GM23248 (cell line): ENCODE results near the gene SLC15A3. TPM values are rescaled to one million over a fixed set of nuclear protein-coding genes. Genes with fewer than 3 reads are reported as not detected.
A peak's percentile ranks its signal among the peaks of the same experiment; 100 is the strongest.

Source experiments
- DNase-seq: peaks from one replicate; pipeline ENCODE4 v3.0.0-alpha.2; 2015
- H2AFZ ChIP-seq: fragments of 200-600 bp; sonication (generic); 2 replicates; pipeline ENCODE4 v1.6.1; 2016; ENCODE audit warnings: antibody characterized with exemption
- H3F3A ChIP-seq: fragments of 200-600 bp; sonication (generic); 2 replicates; pipeline ENCODE4 v1.6.1; 2016; ENCODE audit warnings: mild to moderate bottlenecking, antibody characterized with exemption, mixed run types; ENCODE audit not compliant: insufficient read depth
- H3K27ac ChIP-seq: fragments of 200-600 bp; sonication (generic); 2 replicates; pipeline ENCODE4 v1.5.1; 2016; ENCODE audit warnings: mild to moderate bottlenecking
- H3K27me3 ChIP-seq: fragments of 200-600 bp; sonication (generic); replicated peaks from 2 replicates; pipeline ENCODE4 v1.6.1; 2016; ENCODE audit warnings: mild to moderate bottlenecking; ENCODE audit not compliant: insufficient read depth
- H3K36me3 ChIP-seq: fragments of 200-600 bp; sonication (generic); 2 replicates; pipeline ENCODE4 v1.6.1; 2016; ENCODE audit warnings: low read depth, mild to moderate bottlenecking
- H3K4me1 ChIP-seq: fragments of 200-600 bp; sonication (generic); 2 replicates; pipeline ENCODE4 v1.6.1; 2016; ENCODE audit warnings: mild to moderate bottlenecking; ENCODE audit not compliant: insufficient read depth
- H3K4me2 ChIP-seq: fragments of 200-600 bp; sonication (generic); one replicate; pipeline ENCODE4 v1.6.1; 2016; ENCODE audit warnings: mild to moderate bottlenecking; ENCODE audit not compliant: unreplicated experiment
- H3K4me3 ChIP-seq: fragments of 200-600 bp; sonication (generic); 2 replicates; pipeline ENCODE4 v1.5.1; 2016; ENCODE audit warnings: mild to moderate bottlenecking
- H3K79me2 ChIP-seq: fragments of 200-600 bp; sonication (generic); 2 replicates; pipeline ENCODE4 v1.6.1; 2016; ENCODE audit warnings: mild to moderate bottlenecking; ENCODE audit not compliant: insufficient read depth
- H3K9ac ChIP-seq: fragments of 200-600 bp; sonication (generic); 2 replicates; pipeline ENCODE4 v1.6.1; 2016; ENCODE audit warnings: mild to moderate bottlenecking
- H3K9me2 ChIP-seq: fragments of 200-600 bp; sonication (generic); 2 replicates; pipeline ENCODE4 v1.6.1; 2016; ENCODE audit warnings: mixed run types, mild to moderate bottlenecking, moderate library complexity; ENCODE audit not compliant: insufficient read depth
- H3K9me3 ChIP-seq: fragments of 200-600 bp; sonication (generic); one replicate; pipeline ENCODE4 v1.6.1; 2017; ENCODE audit warnings: low read depth
- H4K20me1 ChIP-seq: fragments of 200-600 bp; sonication (generic); 2 replicates; pipeline ENCODE4 v1.6.0; 2016; ENCODE audit not compliant: insufficient read depth
- EZH2 ChIP-seq: fragments of 200-600 bp; sonication (generic); IDR thresholded peaks from 2 replicates; pipeline ENCODE4 v1.6.1; 2018; ENCODE audit warnings: antibody characterized with exemption, mild to moderate bottlenecking; ENCODE audit not compliant: insufficient read depth, poor library complexity, severe bottlenecking
- EZH2phosphoT487 ChIP-seq: fragments of 200-600 bp; sonication (generic); IDR thresholded peaks from 2 replicates; pipeline ENCODE4 v1.6.1; 2018; ENCODE audit warnings: antibody characterized with exemption, moderate library complexity, mild to moderate bottlenecking, low read depth; ENCODE audit not compliant: insufficient read depth
- WGBS, 2 experiments: methylation state at CpG; one replicate each; pipeline ENCODE4 v1.1.6; 2015 to 2017; ENCODE audit warnings: low lambda C conversion rate in 2 of 2, low coverage in 1 of 2; ENCODE audit errors: missing lambda C conversion rate in 2 of 2; 5-methylcytosine and 5-hydroxymethylcytosine counted together
- in situ Hi-C: fragments of 300-500 bp; cut with MboI; formaldehyde crosslinking; loops from 2 replicates; pipeline ENCODE4 v1.15.0; 2020
- polyA plus RNA-seq: library from polyadenylated mRNA; unstranded; fragments of >200 nt; fragmentation: Nextera tagmentation; extraction: Ambion mirVana; gene quantifications from 2 replicates; pipeline ENCODE4 v1.2.1, GENCODE V29; 2016
- total RNA-seq: library from RNA; depleted of rRNA; stranded (reverse); fragments of >200 nt; shearing (Covaris generic); gene quantifications from 2 replicates; pipeline ENCODE4 v1.2.3, GENCODE V29; 2014

Gene SLC15A3
- total and polyA plus RNA-seq, 2 experiments from 2014 or later, result 1.5 to 2.2 TPM

- no peak for TF ChIP-seq EZH2phosphoT487
- TF ChIP-seq EZH2, result no peak
- Histone ChIP-seq H3K4me3 (no peak overlapping the region), H3F3A (peaks cover 14% of the 10 kb centered on the region), H3K4me2 (no peak overlapping the region), H3K9me2 (no peaks in the 10 kb centered on the region), H2AFZ (no peak overlapping the region), H3K27me3 (no peaks in the 10 kb centered on the region; the same call in 1 of the 2 replicates), H3K9ac (no peak overlapping the region), H3K4me1 (peaks cover 14% of the 10 kb centered on the region), H3K36me3 (no peaks in the 10 kb centered on the region), H4K20me1 (0 out of 2 replicates have a peak, but pooled peaks cover 8% of the 10 kb centered on the region), H3K79me2 (peaks cover 22% of the 10 kb centered on the region), H3K27ac (no peak overlapping the region), H3K9me3 (no peaks in the 10 kb centered on the region)
- 13 to 21% methylated on average over 1 of the region's 1 CpG for WGBS, 2 experiments
- no peak for DNase-seq
- in situ Hi-C loops, result no loop called here
These were observed 43.2 kb downstream of the SLC15A3 start for GRCh38 chr11:60908803-60909202.

- H3K27me3 ChIP-seq, result no peaks in the 10 kb centered on the region; the same call in 1 of the 2 replicates
- DNase-seq, result peak; percentile 97
- peak within 1 kb of the TSS; percentile 91 for H2AFZ ChIP-seq
- peak within 1 kb of the TSS; percentile 97 for H3K9ac ChIP-seq
- peak within 1 kb of the TSS; percentile 89 for H3K27ac ChIP-seq
- peaks cover 8% of the 10 kb centered on the region; the same call in 1 of the 2 replicates for H4K20me1 ChIP-seq
- H3K9me3 ChIP-seq, result no peaks in the 10 kb centered on the region
- peaks cover 10% of the 10 kb centered on the region for H3K36me3 ChIP-seq
- 1% methylated on average over 64 to 70 of the region's 75 CpGs for WGBS, 2 experiments
- peaks cover 44% of the 10 kb centered on the region for H3K79me2 ChIP-seq
- H3K4me1 ChIP-seq, result peaks cover 14% of the 10 kb centered on the region
- TF ChIP-seq EZH2 (no peak), EZH2phosphoT487 (no peak)
- in situ Hi-C loops, result no loop called here
- peaks cover 11% of the 10 kb centered on the region for H3F3A ChIP-seq
- peak within 1 kb of the TSS; percentile 99 for H3K4me2 ChIP-seq
- peak within 1 kb of the TSS; percentile 92 for H3K4me3 ChIP-seq
- no peaks in the 10 kb centered on the region for H3K9me2 ChIP-seq
These were observed 45.6 kb downstream of the SLC15A3 start, which contains the start of gene PRPF19 for GRCh38 chr11:60906132-60906972. TSS of gene PRPF19 (minus strand) at chr11:60906585. CDS start at chr11:60906382, 203 bp downstream.

- in situ Hi-C loops, result no loop called here
- H4K20me1 ChIP-seq, result peaks cover 8% of the 10 kb centered on the region; the same call in 1 of the 2 replicates
- peaks cover 10% of the 10 kb centered on the region for H3K36me3 ChIP-seq
- WGBS, 2 experiments, result 5 to 7% methylated on average over 16 of the region's 16 CpGs
- TF ChIP-seq EZH2 (no peak), EZH2phosphoT487 (no peak)
- peaks cover 14% of the 10 kb centered on the region for H3K4me1 ChIP-seq
- no peaks in the 10 kb centered on the region for H3K9me3 ChIP-seq
- peak overlapping the region; percentile 99 for H3K4me2 ChIP-seq
- H3K27me3 ChIP-seq, result no peaks in the 10 kb centered on the region; the same call in 1 of the 2 replicates
- H3F3A ChIP-seq, result peaks cover 11% of the 10 kb centered on the region
- DNase-seq, result peak; percentile 70
- peak overlapping the region; percentile 92 for H3K4me3 ChIP-seq
- H3K27ac ChIP-seq, result peak overlapping the region; percentile 89
- no peaks in the 10 kb centered on the region for H3K9me2 ChIP-seq
- H3K9ac ChIP-seq, result peak overlapping the region; percentile 97
- H3K79me2 ChIP-seq, result peaks cover 44% of the 10 kb centered on the region
- H2AFZ ChIP-seq, result peak overlapping the region; percentile 91
These were observed 46.3 kb downstream of the SLC15A3 start for GRCh38 chr11:60905551-60906113.

GRCh38 chr11:60905047-60905446 lies 46.9 kb downstream of the SLC15A3 start:
- no peak for TF ChIP-seq EZH2phosphoT487
- TF ChIP-seq EZH2, result no peak
- Histone ChIP-seq H3K9ac (peak overlapping the region; percentile 97), H3K27me3 (no peaks in the 10 kb centered on the region), H4K20me1 (peaks cover 8% of the 10 kb centered on the region; the same call in 1 of the 2 replicates), H3K4me3 (peak overlapping the region; percentile 92), H3K27ac (peak overlapping the region; percentile 89), H3K4me2 (peak overlapping the region; percentile 99), H3K79me2 (peaks cover 44% of the 10 kb centered on the region), H2AFZ (peak overlapping the region; percentile 91), H3K36me3 (peaks cover 13% of the 10 kb centered on the region), H3F3A (peaks cover 16% of the 10 kb centered on the region), H3K9me3 (no peaks in the 10 kb centered on the region), H3K9me2 (no peaks in the 10 kb centered on the region), H3K4me1 (peaks cover 14% of the 10 kb centered on the region)
- WGBS, 2 experiments, result 39 to 45% methylated on average over 6 of the region's 6 CpGs
- DNase-seq, result peak; percentile 41
- in situ Hi-C loops, result no loop called here
